Prostate gland (tissue), 2 donors: ENCODE data around the gene DHX15. TPM values are rescaled to one million over a fixed set of nuclear protein-coding genes. Genes with fewer than 3 reads are reported as not detected.

Source experiments
- DNase-seq: peaks from one replicate; pipeline ENCODE4 v3.0.0-alpha.2; 2019; ENCODE audit warnings: low spot score
- H3K27ac ChIP-seq, 2 donors: fragments of 200-600 bp; sonication (generic); 2 replicates each; pipeline ENCODE4 v1.5.1; 2017 to 2019
- H3K27me3 ChIP-seq: fragments of 200-600 bp; sonication (generic); replicated peaks from 2 replicates; pipeline ENCODE4 v1.5.1; 2019; ENCODE audit not compliant: insufficient read depth
- H3K36me3 ChIP-seq, 2 donors: fragments of 200-600 bp; sonication (generic); 1 replicate in 1 of 2; 2 replicates in 1 of 2; pipeline versions ENCODE4 v1.5.1 to v1.8.1; 2017 to 2019
- H3K4me1 ChIP-seq: fragments of 200-600 bp; sonication (generic); replicated peaks from 2 replicates; pipeline ENCODE4 v1.5.1; 2019
- H3K4me3 ChIP-seq, 2 donors: fragments of 200-600 bp; sonication (generic); 2 replicates each; pipeline ENCODE4 v1.5.1; 2017 to 2019
- H3K9me3 ChIP-seq: fragments of 200-600 bp; sonication (generic); 2 replicates; pipeline ENCODE4 v1.5.1; 2017
- CTCF ChIP-seq, 4 experiments: fragments of 200-600 bp in 2 of 4; fragments of 450-650 bp in 2 of 4; sonication (generic) in 2 of 4; IDR thresholded peaks; 1 replicate in 3 of 4; 2 replicates in 1 of 4; pipeline ENCODE4 v1.5.1; 2016 to 2019; ENCODE audit warnings: antibody characterized with exemption in 4 of 4, mild to moderate bottlenecking in 2 of 4, moderate library complexity in 2 of 4
- POLR2A ChIP-seq: fragments of 450-650 bp; IDR thresholded peaks from one replicate; pipeline ENCODE4 v1.6.1; 2016; ENCODE audit warnings: antibody characterized with exemption, mild to moderate bottlenecking
- POLR2AphosphoS5 ChIP-seq: sonication (generic); formaldehyde crosslinking; IDR thresholded peaks from one replicate; pipeline ENCODE4 v1.6.1; 2017; ENCODE audit warnings: antibody characterized with exemption
- WGBS: methylation state at CpG from one replicate; pipeline ENCODE4 v1.1.5; 2018; 5-methylcytosine and 5-hydroxymethylcytosine counted together
- intact Hi-C: fragments of 100-400 bp; cut with DNase I; formaldehyde crosslinking; loops from one replicate; pipeline ENCODE4 v1.14.2; 2022
- total RNA-seq, 2 donors: library from RNA; depleted of rRNA; stranded (reverse); fragments of >200 nt; gene quantifications; one replicate each; pipeline ENCODE4 v1.1.0, GENCODE V29; 2016

DHX15 gene
- total RNA-seq, 2 donors from 2014 or later = 86.1 to 109 TPM

GRCh38 chr4:24551492-24552289, 32.7 kb downstream of the DHX15 start:
- peak in 1 of 4 experiments; percentile 33 for TF ChIP-seq CTCF (IDR thresholded peaks at IDR 0.05)
- peak; percentile 43 for TF ChIP-seq POLR2AphosphoS5
- no peak for TF ChIP-seq POLR2A
- Histone ChIP-seq H3K4me1 (no peaks in the 10 kb centered on the region), H3K36me3 (no peaks in the 10 kb centered on the region)

GRCh38 chr4:24550441-24551175, 33.7 kb downstream of the DHX15 start:
- no peaks in the 10 kb centered on the region for H3K9me3 ChIP-seq
- intact Hi-C loops = loop anchor here (10.0 kb wide), 1 partner anchor 76 kb away; no protein-coding TSS in a partner anchor
- TF ChIP-seq CTCF (IDR thresholded peaks at IDR 0.05) (no peak), POLR2A (no peak), POLR2AphosphoS5 (no peak)
- 50% methylated on average over 6 of the region's 6 CpGs for WGBS
- no peak for DNase-seq
- no peak overlapping the region for H3K4me3 ChIP-seq
- no peaks in the 10 kb centered on the region for H3K4me1 ChIP-seq
- H3K27ac ChIP-seq = no peak overlapping the region
- no peaks in the 10 kb centered on the region for H3K36me3 ChIP-seq
- no peaks in the 10 kb centered on the region for H3K27me3 ChIP-seq

More at GRCh38 chr4:24551492-24552289, 32.7 kb downstream of the DHX15 start:
- no peaks in the 10 kb centered on the region for H3K27me3 ChIP-seq
- 51% methylated on average over 2 of the region's 2 CpGs for WGBS
- no peaks in the 10 kb centered on the region for H3K9me3 ChIP-seq
- H3K27ac ChIP-seq = no peak overlapping the region
- no peak for DNase-seq
- intact Hi-C loops = loop anchor here (10.0 kb wide), 1 partner anchor 77 kb away; no protein-coding TSS in a partner anchor
- H3K4me3 ChIP-seq = no peak overlapping the region

- Histone ChIP-seq H3K4me1 (no peaks in the 10 kb centered on the region), H3K9me3 (no peaks in the 10 kb centered on the region), H3K36me3 (no peaks in the 10 kb centered on the region), H3K27me3 (no peaks in the 10 kb centered on the region), H3K27ac (no peak overlapping the region), H3K4me3 (no peak overlapping the region)
- WGBS = 94% methylated on average over 11 of the region's 11 CpGs
- intact Hi-C loops = no loop called here
- TF ChIP-seq POLR2AphosphoS5 (no peak), POLR2A (no peak), CTCF (IDR thresholded peaks at IDR 0.05) (no peak)
- DNase-seq = no peak
Observed at GRCh38 chr4:24547979-24548378, 36.4 kb downstream of the DHX15 start.

GRCh38 chr4:24544208-24544988, 40.0 kb downstream of the DHX15 start:
- no peaks in the 10 kb centered on the region for H3K27me3 ChIP-seq
- no peaks in the 10 kb centered on the region for H3K4me1 ChIP-seq
- H3K9me3 ChIP-seq = no peaks in the 10 kb centered on the region
- no peaks in the 10 kb centered on the region for H3K36me3 ChIP-seq
- no peak overlapping the region for H3K4me3 ChIP-seq
- 85% methylated on average over 4 of the region's 4 CpGs for WGBS
- intact Hi-C loops = no loop called here
- no peak for DNase-seq
- TF ChIP-seq POLR2AphosphoS5 (no peak), POLR2A (no peak), CTCF (IDR thresholded peaks at IDR 0.05) (no peak)
- no peak overlapping the region for H3K27ac ChIP-seq
